Keratinocyte (primary cell): ENCODE measurements around the gene CIDEC. TPM values are rescaled to one million over a fixed set of nuclear protein-coding genes. Genes with fewer than 3 reads are reported as not detected.
"Not testable (repeated sequence)": the region's sequence is repeated elsewhere in the genome, so short reads cannot be mapped to it uniquely, and the experiment has no call there.

Experiments used
- DNase-seq: peaks from one replicate; pipeline ENCODE4 v3.0.0-alpha.2; 2011; ENCODE audit warnings: low read depth, missing footprints, low spot score
- FAIRE-seq: peaks from 2 replicates; lab custom pipeline; 2011; peaks lifted over from hg19 to GRCh38; lab: Jason Lieb, UNC
- H2AFZ ChIP-seq: 2 replicates; pipeline ENCODE4 v1.6.0; 2012; ENCODE audit warnings: low read length, control low read depth, inconsistent platforms; ENCODE audit not compliant: control insufficient read depth
- H3K27ac ChIP-seq: 2 replicates; pipeline ENCODE4 v1.5.1; 2011; ENCODE audit warnings: low read length; ENCODE audit not compliant: control insufficient read depth, insufficient read depth
- H3K27me3 ChIP-seq: 3 replicates; pipeline ENCODE4 v1.6.0; 2011; ENCODE audit warnings: low read length; ENCODE audit not compliant: control insufficient read depth, insufficient read depth; ENCODE audit errors: extremely low read depth
- H3K36me3 ChIP-seq, 2 experiments: 2 replicates in 1 of 2; 3 replicates in 1 of 2; pipeline ENCODE4 v1.5.1; 2011; ENCODE audit warnings: low read length in 2 of 2, mild to moderate bottlenecking in 1 of 2; ENCODE audit not compliant: control insufficient read depth in 2 of 2, insufficient read depth in 2 of 2; ENCODE audit errors: extremely low read depth in 1 of 2
- H3K4me1 ChIP-seq: 3 replicates; pipeline ENCODE4 v1.5.1; 2011; ENCODE audit warnings: low read length; ENCODE audit not compliant: control insufficient read depth, insufficient read depth; ENCODE audit errors: extremely low read depth
- H3K4me2 ChIP-seq: 3 replicates; pipeline ENCODE4 v1.6.0; 2011; ENCODE audit warnings: low read depth, low read length; ENCODE audit not compliant: control insufficient read depth, insufficient read depth; ENCODE audit errors: extremely low read depth
- H3K4me3 ChIP-seq, 3 experiments: fragments of 200-600 bp in 1 of 3; sonication (generic) in 1 of 3; 2 replicates in 2 of 3; 3 replicates in 1 of 3; pipeline ENCODE4 v1.5.1; 2011 to 2016; ENCODE audit warnings: low read length in 3 of 3, mild to moderate bottlenecking in 3 of 3, control low read depth in 2 of 3, inconsistent platforms in 1 of 3, low read depth in 1 of 3, mixed read lengths in 1 of 3, mixed run types in 1 of 3, moderate library complexity in 1 of 3; ENCODE audit not compliant: control insufficient read depth in 2 of 3, insufficient read depth in 2 of 3; ENCODE audit errors: extremely low read depth in 1 of 3
- H3K79me2 ChIP-seq: 2 replicates; pipeline ENCODE4 v1.6.0; 2012; ENCODE audit warnings: low read length; ENCODE audit not compliant: control insufficient read depth, insufficient read depth
- H3K9ac ChIP-seq: 3 replicates; pipeline ENCODE4 v1.6.0; 2011; ENCODE audit warnings: low read length; ENCODE audit not compliant: control insufficient read depth, insufficient read depth; ENCODE audit errors: extremely low read depth
- H3K9me1 ChIP-seq: 3 replicates; pipeline ENCODE4 v1.6.0; 2011; ENCODE audit warnings: low read length; ENCODE audit not compliant: control insufficient read depth, insufficient read depth; ENCODE audit errors: extremely low read depth
- H3K9me3 ChIP-seq: 2 replicates; pipeline ENCODE4 v1.5.1; 2012; ENCODE audit warnings: low read depth, low read length; ENCODE audit not compliant: control insufficient read depth
- H4K20me1 ChIP-seq: 3 replicates; pipeline ENCODE4 v1.6.0; 2011; ENCODE audit warnings: low read length; ENCODE audit not compliant: control insufficient read depth, insufficient read depth; ENCODE audit errors: extremely low read depth
- EZH2 ChIP-seq: IDR thresholded peaks from one replicate; pipeline ENCODE4 v1.6.1; 2012; ENCODE audit warnings: inconsistent platforms, mild to moderate bottlenecking, low read length, moderate library complexity
- dilution Hi-C: fragments of 300-500 bp; cut with MboI; formaldehyde crosslinking; loops from one replicate; pipeline ENCODE4 v1.7.0; 2020; ENCODE audit warnings: low sequenced_read_pairs; ENCODE audit not compliant: extremely low pct_ligation_motif_present
- polyA plus RNA-seq, 5 experiments: library from polyadenylated mRNA; depleted of rRNA in 3 of 5; stranded (reverse) in 3 of 5; stranded (forward) in 1 of 5; unstranded in 1 of 5; fragments of >200 nt; gene quantifications; 1 replicate in 1 of 5; 2 replicates in 3 of 5; 3 replicates in 1 of 5; pipeline versions ENCODE4 v1.2.1 to v1.2.3, GENCODE V29; 2011 to 2012; ENCODE audit warnings: missing spikeins in 2 of 5, low read depth in 1 of 5, low replicate concordance in 1 of 5
- TF ChIP-seq, protein P1 (sequence below), 3 experiments: IDR thresholded peaks in 1 of 3; conservative IDR thresholded peaks in 1 of 3; optimal IDR thresholded peaks in 1 of 3; 2 replicates in 2 of 3; 3 replicates in 1 of 3; pipeline versions ENCODE3 to v1.5.1; 2011; ENCODE audit warnings: low read length in 3 of 3, mild to moderate bottlenecking in 3 of 3, moderate library complexity in 2 of 3, control low read depth in 1 of 3, inconsistent platforms in 1 of 3; ENCODE audit not compliant: insufficient read depth in 2 of 3; ENCODE audit errors: extremely low read depth in 1 of 3

CIDEC gene
- polyA plus RNA-seq, 1 donor (not counting 4 experiments of a cell fraction or from before 2014, with no cell fraction given) = not detected

DNA sequence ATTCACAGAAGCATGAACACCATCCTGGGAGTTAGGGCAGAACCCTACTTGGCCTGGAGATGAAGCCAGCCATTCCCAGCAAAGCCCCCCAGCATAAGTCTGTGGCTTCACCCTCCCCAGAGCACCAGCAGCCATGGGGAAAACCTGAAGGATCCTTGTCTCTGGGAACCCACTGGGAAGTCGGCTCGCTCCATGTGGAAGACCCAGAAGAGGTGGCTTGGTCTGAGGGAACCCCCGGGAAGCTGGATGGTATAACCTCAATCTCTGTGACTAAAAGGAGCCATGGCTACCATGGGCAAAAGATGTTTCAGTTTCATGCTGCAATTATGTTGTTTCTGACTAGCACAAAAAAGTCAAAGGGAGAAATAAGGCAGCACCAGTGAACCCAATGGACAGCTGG lies 24.5 kb downstream of the CIDEC start:
- TF ChIP-seq EZH2 = no peak
- TF ChIP-seq, protein P1, sequence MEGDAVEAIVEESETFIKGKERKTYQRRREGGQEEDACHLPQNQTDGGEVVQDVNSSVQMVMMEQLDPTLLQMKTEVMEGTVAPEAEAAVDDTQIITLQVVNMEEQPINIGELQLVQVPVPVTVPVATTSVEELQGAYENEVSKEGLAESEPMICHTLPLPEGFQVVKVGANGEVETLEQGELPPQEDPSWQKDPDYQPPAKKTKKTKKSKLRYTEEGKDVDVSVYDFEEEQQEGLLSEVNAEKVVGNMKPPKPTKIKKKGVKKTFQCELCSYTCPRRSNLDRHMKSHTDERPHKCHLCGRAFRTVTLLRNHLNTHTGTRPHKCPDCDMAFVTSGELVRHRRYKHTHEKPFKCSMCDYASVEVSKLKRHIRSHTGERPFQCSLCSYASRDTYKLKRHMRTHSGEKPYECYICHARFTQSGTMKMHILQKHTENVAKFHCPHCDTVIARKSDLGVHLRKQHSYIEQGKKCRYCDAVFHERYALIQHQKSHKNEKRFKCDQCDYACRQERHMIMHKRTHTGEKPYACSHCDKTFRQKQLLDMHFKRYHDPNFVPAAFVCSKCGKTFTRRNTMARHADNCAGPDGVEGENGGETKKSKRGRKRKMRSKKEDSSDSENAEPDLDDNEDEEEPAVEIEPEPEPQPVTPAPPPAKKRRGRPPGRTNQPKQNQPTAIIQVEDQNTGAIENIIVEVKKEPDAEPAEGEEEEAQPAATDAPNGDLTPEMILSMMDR (optimal IDR thresholded peaks at IDR 0.05 in 1 of 3, IDR thresholded peaks at IDR 0.05 in 1 of 3, conservative IDR thresholded peaks at IDR 0.05 in 1 of 3; ENCODE audit: extremely low read depth in 1 of 3, insufficient read depth in 2 of 3, low read length in 3 of 3) = no peak

DNA sequence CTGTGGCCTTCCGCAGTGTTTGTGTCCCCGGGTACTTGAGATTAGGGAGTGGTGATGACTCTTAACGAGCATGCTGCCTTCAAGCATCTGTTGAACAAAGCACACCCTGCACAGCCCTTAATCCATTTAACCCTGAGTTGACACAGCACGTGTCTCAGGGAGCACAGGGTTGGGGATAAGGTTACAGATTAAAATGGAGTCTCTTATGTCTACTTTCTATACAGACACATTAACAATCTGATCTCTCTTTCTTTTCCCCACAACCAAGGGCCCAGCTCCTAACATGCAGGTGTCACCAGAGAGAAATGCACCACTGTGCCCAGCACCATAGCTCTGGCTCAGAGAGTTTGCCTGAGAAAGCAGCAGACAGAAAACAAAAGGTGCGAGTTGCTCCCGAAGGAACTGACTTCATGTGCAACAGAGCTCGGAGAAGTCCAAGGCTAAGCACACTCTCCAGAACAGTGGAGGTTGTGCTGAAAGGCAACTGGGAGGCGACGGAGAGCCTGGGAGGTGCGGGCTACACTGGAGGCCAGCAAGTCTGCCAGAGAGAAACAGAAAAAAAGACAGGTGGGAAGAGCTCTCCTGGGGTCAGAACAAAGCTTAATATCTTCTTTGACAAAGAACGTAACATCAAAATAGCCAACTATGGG lies 25.6 kb downstream of the CIDEC start:
- H3K36me3 ChIP-seq, H3K4me1 ChIP-seq, H2AFZ ChIP-seq, H3K4me3 ChIP-seq, H3K27ac ChIP-seq, H4K20me1 ChIP-seq, dilution Hi-C loops, H3K9me3 ChIP-seq, FAIRE-seq, DNase-seq, H3K9me1 ChIP-seq, H3K27me3 ChIP-seq, H3K9ac ChIP-seq, H3K4me2 ChIP-seq, H3K79me2 ChIP-seq: not testable (repeated sequence)

More for the DNA sequence above, 24.5 kb downstream of the CIDEC start:
- Histone ChIP-seq H3K9ac (no peak overlapping the region), H3K79me2 (no peaks in the 10 kb centered on the region), H3K27me3 (no peaks in the 10 kb centered on the region), H4K20me1 (no peaks in the 10 kb centered on the region), H2AFZ (no peak overlapping the region), H3K4me3 (no peak overlapping the region), H3K9me3 (no peaks in the 10 kb centered on the region), H3K9me1 (no peaks in the 10 kb centered on the region), H3K36me3 (no peaks in the 10 kb centered on the region), H3K4me2 (no peak overlapping the region), H3K4me1 (no peaks in the 10 kb centered on the region), H3K27ac (no peak overlapping the region)
- dilution Hi-C loops = no loop called here
- FAIRE-seq = no peak
- DNase-seq = no peak

DNA sequence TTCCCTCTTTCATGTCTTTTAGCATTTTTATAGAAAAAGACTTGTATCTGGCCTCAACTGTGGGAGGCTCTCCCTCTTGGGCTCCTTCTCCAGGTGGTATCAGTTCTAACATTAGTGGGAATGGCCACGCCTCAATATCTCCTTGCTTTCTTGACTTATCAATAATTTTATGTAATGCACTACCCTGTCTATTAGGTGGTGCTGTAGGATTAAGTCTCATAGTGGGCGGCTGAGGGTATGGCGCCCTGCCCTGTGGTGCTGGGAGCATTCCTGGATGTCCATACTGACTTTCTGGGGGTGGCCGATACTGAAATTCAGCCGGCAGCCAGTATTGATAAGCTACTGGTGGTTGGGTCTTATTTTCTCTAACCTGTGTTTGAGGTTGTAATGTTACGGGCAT lies 27.5 kb downstream of the CIDEC start:
- TF ChIP-seq, protein P1 (optimal IDR thresholded peaks at IDR 0.05 in 1 of 3, IDR thresholded peaks at IDR 0.05 in 1 of 3, conservative IDR thresholded peaks at IDR 0.05 in 1 of 3; ENCODE audit: extremely low read depth in 1 of 3, insufficient read depth in 2 of 3, low read length in 3 of 3) = no peak
- TF ChIP-seq EZH2 = no peak
- H3K9me3 ChIP-seq = no peaks in the 10 kb centered on the region
- no peaks in the 10 kb centered on the region for H3K9me1 ChIP-seq
- no peaks in the 10 kb centered on the region for H3K79me2 ChIP-seq
- H2AFZ ChIP-seq = no peak overlapping the region
- FAIRE-seq = no peak
- H3K36me3 ChIP-seq = no peaks in the 10 kb centered on the region
- no peak overlapping the region for H3K9ac ChIP-seq
- H3K4me2 ChIP-seq = no peak overlapping the region
- no peaks in the 10 kb centered on the region for H3K27me3 ChIP-seq
- H3K4me3 ChIP-seq = no peak overlapping the region
- dilution Hi-C loops = no loop called here
- no peaks in the 10 kb centered on the region for H4K20me1 ChIP-seq
- no peaks in the 10 kb centered on the region for H3K4me1 ChIP-seq
- DNase-seq = no peak
- no peak overlapping the region for H3K27ac ChIP-seq

DNA sequence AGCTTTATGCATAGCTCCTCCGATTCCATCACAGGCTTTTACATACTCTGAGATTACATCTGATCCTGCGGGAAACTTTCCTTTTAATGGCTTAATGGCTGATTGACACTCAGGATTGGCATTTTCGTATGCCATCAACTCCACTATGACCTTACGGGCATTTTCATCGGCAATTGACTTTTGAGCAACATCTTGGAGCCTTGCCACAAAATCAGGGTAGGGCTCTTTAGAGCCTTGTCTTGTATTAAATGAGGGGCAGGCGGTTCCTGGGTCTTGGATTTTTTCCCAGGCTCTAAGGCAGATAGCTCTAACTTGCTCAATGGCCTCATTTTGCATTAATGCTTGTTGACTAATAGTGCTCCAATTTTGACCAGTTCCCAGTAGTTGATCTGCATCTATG lies 28.1 kb downstream of the CIDEC start:
- H3K36me3 ChIP-seq, H3K9me3 ChIP-seq, H3K79me2 ChIP-seq, H3K9me1 ChIP-seq, H3K27me3 ChIP-seq, H3K4me1 ChIP-seq, H3K4me3 ChIP-seq, DNase-seq, H3K9ac ChIP-seq, FAIRE-seq, H2AFZ ChIP-seq, H3K27ac ChIP-seq, H3K4me2 ChIP-seq, dilution Hi-C loops, H4K20me1 ChIP-seq: not testable (repeated sequence)
